ENCODE results near the gene LGALS1.

The LGALS1 gene

GRCh38 chr22:37674951-37675929, at the start of gene LGALS1:
TSS of gene LGALS1 (plus strand) at chr22:37675636. CDS start at chr22:37675703, 67 bp downstream.
- no peak for DNase-seq

- DNase-seq, result no peak
These were observed 49.7 kb upstream of the LGALS1 start for GRCh38 chr22:37625737-37626136.

- no peak for DNase-seq
These were observed 49.3 kb upstream of the LGALS1 start for GRCh38 chr22:37626144-37626543.

- no peak for DNase-seq
These were observed 48.8 kb upstream of the LGALS1 start for GRCh38 chr22:37626556-37627075.

GRCh38 chr22:37627121-37627520, 48.3 kb upstream of the LGALS1 start:
- DNase-seq, result no peak

GRCh38 chr22:37627545-37627944, 47.9 kb upstream of the LGALS1 start:
- DNase-seq, result no peak

GRCh38 chr22:37628830-37629229, 46.6 kb upstream of the LGALS1 start:
- DNase-seq, result no peak

GRCh38 chr22:37629928-37630327, 45.5 kb upstream of the LGALS1 start:
- DNase-seq, result no peak

- no peak for DNase-seq
These were observed 44.5 kb upstream of the LGALS1 start for GRCh38 chr22:37630839-37631435.

- DNase-seq, result no peak
These were observed 43.8 kb upstream of the LGALS1 start for GRCh38 chr22:37631448-37632173.

- DNase-seq, result no peak
These were observed 43.0 kb upstream of the LGALS1 start for GRCh38 chr22:37632174-37633088.

GRCh38 chr22:37633089-37633624, 42.3 kb upstream of the LGALS1 start:
- DNase-seq, result no peak

GRCh38 chr22:37633625-37634416, 41.6 kb upstream of the LGALS1 start:
- peak; percentile 76 to 90 for DNase-seq

GRCh38 chr22:37634417-37634924, 41.0 kb upstream of the LGALS1 start:
- no peak for DNase-seq

- DNase-seq, result no peak
These were observed 40.3 kb upstream of the LGALS1 start for GRCh38 chr22:37635157-37635556.

- no peak for DNase-seq
These were observed 39.1 kb upstream of the LGALS1 start for GRCh38 chr22:37636186-37636948.

GRCh38 chr22:37636949-37637273, 38.5 kb upstream of the LGALS1 start:
- DNase-seq, result no peak

- DNase-seq, result no peak
These were observed 36.9 kb upstream of the LGALS1 start for GRCh38 chr22:37638391-37639069.

GRCh38 chr22:37639070-37639760, 36.2 kb upstream of the LGALS1 start, which contains the start of gene SH3BP1:
TSS of gene SH3BP1 (plus strand) at chr22:37639669. CDS start at chr22:37639788, 119 bp downstream.
- DNase-seq, result peak in 1 of 2 experiments; percentile 18
